A673 (cell line): ENCODE data around the gene CEP112. TPM values are rescaled to one million over a fixed set of nuclear protein-coding genes. Genes with fewer than 3 reads are reported as not detected.
"Not testable (repeated sequence)": the region's sequence is repeated elsewhere in the genome, so short reads cannot be mapped to it uniquely, and the experiment has no call there.

Experiments
- BruUV-seq: library from RNA; stranded (reverse); fragments of 400-500 nt; replicated peaks from 2 replicates; lab custom pipeline; 2021; lab: Mats Ljungman, UMichigan
- CTCF ChIA-PET: fragments of 300-600 bp; sonication (Branson Sonifier 250); formaldehyde crosslinking; loops from one replicate; lab custom pipeline; 2022; ENCODE audit warnings: antibody characterized with exemption; lab: Charles Lee
- POLR2A ChIA-PET: fragments of 300-600 bp; sonication (Branson Sonifier 250); formaldehyde crosslinking; loops from one replicate; lab custom pipeline; 2022; ENCODE audit warnings: antibody characterized with exemption; ENCODE audit not compliant: low non-redundant PET; lab: Charles Lee
- DNase-seq: peaks from one replicate; pipeline ENCODE4 v3.0.0-alpha.2; 2015; ENCODE audit warnings: low spot score
- H3K27ac ChIP-seq: fragments of 200-600 bp; sonication (generic); 2 replicates; pipeline ENCODE4 v1.5.1; 2016; ENCODE audit warnings: mixed run types, low read depth, mild to moderate bottlenecking, mixed read lengths, antibody characterized with exemption, low read length; ENCODE audit not compliant: poor library complexity, severe bottlenecking
- H3K27me3 ChIP-seq: fragments of 200-600 bp; sonication (generic); replicated peaks from 2 replicates; pipeline ENCODE4 v1.6.1; 2017; ENCODE audit warnings: mixed run types, low read depth, mild to moderate bottlenecking, mixed read lengths, antibody characterized with exemption, low read length; ENCODE audit not compliant: insufficient read depth, poor library complexity
- H3K36me3 ChIP-seq: fragments of 200-600 bp; sonication (generic); 2 replicates; pipeline ENCODE4 v1.6.1; 2016; ENCODE audit warnings: mixed run types, mild to moderate bottlenecking, mixed read lengths, antibody characterized with exemption, low read length; ENCODE audit not compliant: insufficient read depth, poor library complexity, severe bottlenecking
- H3K4me1 ChIP-seq: fragments of 200-600 bp; sonication (generic); 2 replicates; pipeline ENCODE4 v1.6.1; 2017; ENCODE audit warnings: mixed run types, mild to moderate bottlenecking, mixed read lengths, antibody characterized with exemption, low read length; ENCODE audit not compliant: insufficient read depth, poor library complexity, severe bottlenecking
- H3K4me3 ChIP-seq: fragments of 200-600 bp; sonication (generic); 2 replicates; pipeline ENCODE4 v1.5.1; 2016; ENCODE audit warnings: low read depth, mixed run types, mild to moderate bottlenecking, mixed read lengths, low read length; ENCODE audit not compliant: poor library complexity, severe bottlenecking
- H3K9me3 ChIP-seq: fragments of 200-600 bp; sonication (generic); 2 replicates; pipeline ENCODE4 v1.6.1; 2016; ENCODE audit warnings: mixed run types, low read depth, mild to moderate bottlenecking, mixed read lengths, antibody characterized with exemption, low read length; ENCODE audit not compliant: poor library complexity, severe bottlenecking
- EZH2 ChIP-seq: fragments of 200-600 bp; sonication (generic); IDR thresholded peaks from 2 replicates; pipeline ENCODE4 v1.6.1; 2017; ENCODE audit warnings: borderline replicate concordance, low read depth, mild to moderate bottlenecking, mixed read lengths, antibody characterized with exemption, low read length; ENCODE audit not compliant: poor library complexity, severe bottlenecking
- intact Hi-C: fragments of 100-400 bp; cut with micrococcal nuclease; formaldehyde crosslinking; loops from one replicate; pipeline ENCODE4 v1.10.0; 2022; ENCODE audit not compliant: unreplicated experiment
- total RNA-seq: library from RNA; stranded (reverse); gene quantifications from 2 replicates; pipeline ENCODE4 v1.2.3, GENCODE V29; 2021
- TF ChIP-seq, protein P1 (sequence below): fragments of 300-800, 200-600 bp; sonication (generic); conservative IDR thresholded peaks from 2 replicates; pipeline ENCODE4 v1.5.1; 2017; ENCODE audit warnings: low read depth, mild to moderate bottlenecking, antibody characterized with exemption, low read length, moderate library complexity, mixed read lengths

The CEP112 gene
- total RNA-seq, 1 experiment from 2014 or later: 27.2 TPM

- no peak for DNase-seq
- CTCF ChIA-PET: no interaction called here
These were observed 378.6 kb downstream of the CEP112 start for GRCh38 chr17:65813306-65813705.

DNA sequence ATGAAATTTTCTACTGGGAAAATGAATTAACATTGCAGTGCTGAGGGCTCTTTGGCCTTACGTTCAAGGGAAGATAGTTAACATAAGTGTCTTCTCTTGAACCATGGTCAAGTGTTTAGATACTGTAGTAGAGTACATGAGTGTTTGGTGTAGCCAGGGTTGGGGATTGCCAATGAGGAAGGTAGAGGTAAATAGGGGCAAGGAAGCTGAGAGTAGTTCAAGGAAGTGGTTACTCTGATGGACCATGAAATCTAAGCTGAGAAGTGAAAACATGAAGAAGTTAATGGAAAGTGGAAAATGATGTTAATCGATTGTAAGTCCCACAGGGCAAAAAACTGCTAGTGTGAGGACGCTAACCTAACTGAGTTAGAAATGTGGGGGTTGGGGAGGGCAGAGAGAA is 380.9 kb downstream of the CEP112 start:
- DNase-seq: no peak
- Histone ChIP-seq H3K9me3 (no peaks in the 10 kb centered on the region), H3K36me3 (no peaks in the 10 kb centered on the region), H3K27ac (no peak overlapping the region), H3K4me3 (no peak overlapping the region), H3K4me1 (no peaks in the 10 kb centered on the region), H3K27me3 (no peaks in the 10 kb centered on the region)
- TF ChIP-seq, protein P1, sequence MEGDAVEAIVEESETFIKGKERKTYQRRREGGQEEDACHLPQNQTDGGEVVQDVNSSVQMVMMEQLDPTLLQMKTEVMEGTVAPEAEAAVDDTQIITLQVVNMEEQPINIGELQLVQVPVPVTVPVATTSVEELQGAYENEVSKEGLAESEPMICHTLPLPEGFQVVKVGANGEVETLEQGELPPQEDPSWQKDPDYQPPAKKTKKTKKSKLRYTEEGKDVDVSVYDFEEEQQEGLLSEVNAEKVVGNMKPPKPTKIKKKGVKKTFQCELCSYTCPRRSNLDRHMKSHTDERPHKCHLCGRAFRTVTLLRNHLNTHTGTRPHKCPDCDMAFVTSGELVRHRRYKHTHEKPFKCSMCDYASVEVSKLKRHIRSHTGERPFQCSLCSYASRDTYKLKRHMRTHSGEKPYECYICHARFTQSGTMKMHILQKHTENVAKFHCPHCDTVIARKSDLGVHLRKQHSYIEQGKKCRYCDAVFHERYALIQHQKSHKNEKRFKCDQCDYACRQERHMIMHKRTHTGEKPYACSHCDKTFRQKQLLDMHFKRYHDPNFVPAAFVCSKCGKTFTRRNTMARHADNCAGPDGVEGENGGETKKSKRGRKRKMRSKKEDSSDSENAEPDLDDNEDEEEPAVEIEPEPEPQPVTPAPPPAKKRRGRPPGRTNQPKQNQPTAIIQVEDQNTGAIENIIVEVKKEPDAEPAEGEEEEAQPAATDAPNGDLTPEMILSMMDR: no peak
- TF ChIP-seq EZH2: no peak
- no TSS peak for BruUV-seq
- intact Hi-C loops: no loop called here
- ChIA-PET POLR2A (no interaction called here), CTCF (no interaction called here)

More at GRCh38 chr17:65813306-65813705, 378.6 kb downstream of the CEP112 start:
- Histone ChIP-seq H3K4me3 (no peak overlapping the region), H3K36me3 (no peaks in the 10 kb centered on the region), H3K9me3 (no peaks in the 10 kb centered on the region), H3K4me1 (no peaks in the 10 kb centered on the region), H3K27me3 (no peaks in the 10 kb centered on the region), H3K27ac (no peak overlapping the region)
- POLR2A ChIA-PET: no interaction called here
- no TSS peak for BruUV-seq
- intact Hi-C loops: no loop called here
- TF ChIP-seq, protein P1: no peak
- TF ChIP-seq EZH2: no peak

DNA sequence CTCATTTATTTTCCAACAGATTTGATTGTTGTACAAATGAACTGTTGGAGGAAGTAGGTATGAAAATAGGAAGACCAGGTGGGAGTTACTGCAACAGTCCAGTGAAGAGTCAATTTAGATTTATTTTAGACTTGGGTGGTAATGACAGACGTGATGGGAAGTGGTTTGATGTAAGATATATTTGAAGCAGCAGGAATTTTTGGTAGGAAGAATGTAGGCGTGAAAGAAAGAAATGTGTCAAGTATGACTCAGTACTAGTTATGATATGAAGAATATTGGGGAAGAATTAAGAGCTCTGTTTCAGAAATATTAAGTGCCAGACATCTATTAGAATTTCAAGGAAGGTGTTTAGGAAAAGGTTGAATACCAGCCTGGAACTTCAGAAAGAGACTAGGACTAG is 382.6 kb downstream of the CEP112 start:
- DNase-seq: no peak
- intact Hi-C loops: no loop called here
- no peak for TF ChIP-seq EZH2
- TF ChIP-seq, protein P1: no peak
- no peak overlapping the region for H3K4me3 ChIP-seq
- no peaks in the 10 kb centered on the region for H3K4me1 ChIP-seq
- no TSS peak for BruUV-seq
- no peak overlapping the region for H3K27ac ChIP-seq
- ChIA-PET CTCF (no interaction called here), POLR2A (no interaction called here)
- no peaks in the 10 kb centered on the region for H3K27me3 ChIP-seq
- H3K36me3 ChIP-seq: no peaks in the 10 kb centered on the region
- H3K9me3 ChIP-seq: no peaks in the 10 kb centered on the region

DNA sequence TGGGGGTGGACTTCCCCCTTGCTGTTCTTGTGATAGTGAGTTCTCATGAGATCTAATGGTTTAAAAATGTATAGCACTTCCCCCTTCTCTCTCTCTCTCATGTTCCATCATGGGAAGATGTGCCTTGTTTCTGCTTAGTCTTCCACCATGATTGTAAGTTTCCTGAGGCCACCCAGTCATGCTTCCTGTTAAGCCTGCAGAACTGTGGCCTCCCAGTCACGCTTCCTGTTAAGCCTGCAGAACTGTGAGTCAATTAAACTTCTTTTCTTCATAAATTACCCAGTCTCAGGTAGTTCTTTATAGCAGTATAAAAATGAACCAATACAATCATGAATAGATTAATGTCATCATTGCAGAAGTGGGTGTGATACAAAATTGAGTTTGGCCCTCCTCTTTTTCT is 383.4 kb downstream of the CEP112 start:
- intact Hi-C loops, POLR2A ChIA-PET: not testable (repeated sequence)

More for the DNA sequence above, 383.4 kb downstream of the CEP112 start:
- H3K36me3 ChIP-seq, BruUV-seq, CTCF ChIA-PET, DNase-seq, H3K4me1 ChIP-seq, H3K27ac ChIP-seq, H3K9me3 ChIP-seq, H3K27me3 ChIP-seq, H3K4me3 ChIP-seq: not testable (repeated sequence)
